Peyer's patch (tissue), 4 donors: ENCODE results near the gene MMP28.

Source experiments
- CTCF ChIP-seq, 6 experiments: fragments of 450-650 bp in 4 of 6; fragments of 200-600 bp in 2 of 6; sonication (generic) in 1 of 6; IDR thresholded peaks; one replicate each; pipeline ENCODE4 v1.5.1; 2017 to 2019; ENCODE audit warnings: antibody characterized with exemption in 6 of 6, mild to moderate bottlenecking in 3 of 6, moderate library complexity in 1 of 6
- POLR2A ChIP-seq, 2 donors: fragments of 450-650 bp; IDR thresholded peaks; one replicate each; pipeline ENCODE4 v1.5.1; 2017; ENCODE audit warnings: antibody characterized with exemption in 2 of 2, mild to moderate bottlenecking in 2 of 2, moderate library complexity in 2 of 2

- TF ChIP-seq CTCF (IDR thresholded peaks at IDR 0.05) (no peak), POLR2A (IDR thresholded peaks at IDR 0.05) (no peak)
Measured at GRCh38 chr17:35752471-35752870, 43.0 kb downstream of the MMP28 start.
